NB4 (cell line): ENCODE results near the gene TCHP.

ENCODE experiments used
- DNase-seq: peaks from one replicate; pipeline ENCODE4 v3.0.0; 2010; ENCODE audit warnings: low read depth
- H3K4me3 ChIP-seq: one replicate; pipeline ENCODE4 v1.5.1; 2011; ENCODE audit warnings: mild to moderate bottlenecking, low read depth, low read length, moderate library complexity
- MYC ChIP-seq: IDR thresholded peaks from 2 replicates; pipeline ENCODE4 v1.6.1; 2011; ENCODE audit warnings: low read depth, low read length
- POLR2A ChIP-seq: IDR thresholded peaks from 2 replicates; pipeline ENCODE4 v1.6.1; 2011; ENCODE audit warnings: mild to moderate bottlenecking; ENCODE audit not compliant: insufficient read length; ENCODE audit errors: extremely low read depth
- TF ChIP-seq, protein P1 (sequence below): IDR thresholded peaks from 2 replicates; pipeline ENCODE4 v1.6.1; 2011; ENCODE audit warnings: low read depth, low read length
- TF ChIP-seq, protein P2 (sequence below): IDR thresholded peaks from one replicate; pipeline ENCODE4 v1.5.1; 2012; ENCODE audit warnings: low read depth, low read length

TCHP gene

DNA sequence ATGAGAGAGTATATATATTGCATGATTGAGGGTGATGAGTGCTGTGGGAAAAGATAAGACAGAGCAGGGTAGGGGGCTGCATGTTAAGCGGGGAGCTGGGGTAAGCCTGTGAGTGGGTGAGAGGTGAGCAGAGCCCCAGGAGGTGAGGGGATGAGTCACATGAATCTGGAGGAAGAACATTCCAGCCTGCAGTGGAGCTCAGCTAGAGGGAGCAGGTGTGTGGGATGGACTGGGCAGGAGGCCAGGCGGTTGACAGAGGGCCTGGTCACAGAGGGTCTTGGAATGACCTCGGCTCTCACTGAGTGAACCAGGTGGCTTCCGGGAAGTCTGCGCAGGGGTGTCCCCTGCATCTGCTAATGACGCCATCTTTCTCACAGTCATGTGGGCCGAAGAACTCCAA lies 51.7 kb downstream of the TCHP start:
- DNase-seq, result no peak
- H3K4me3 ChIP-seq, result no peak overlapping the region
- TF ChIP-seq, protein P1, sequence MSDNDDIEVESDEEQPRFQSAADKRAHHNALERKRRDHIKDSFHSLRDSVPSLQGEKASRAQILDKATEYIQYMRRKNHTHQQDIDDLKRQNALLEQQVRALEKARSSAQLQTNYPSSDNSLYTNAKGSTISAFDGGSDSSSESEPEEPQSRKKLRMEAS, result no peak
- TF ChIP-seq POLR2A (no peak), MYC (no peak)
- TF ChIP-seq, protein P2, sequence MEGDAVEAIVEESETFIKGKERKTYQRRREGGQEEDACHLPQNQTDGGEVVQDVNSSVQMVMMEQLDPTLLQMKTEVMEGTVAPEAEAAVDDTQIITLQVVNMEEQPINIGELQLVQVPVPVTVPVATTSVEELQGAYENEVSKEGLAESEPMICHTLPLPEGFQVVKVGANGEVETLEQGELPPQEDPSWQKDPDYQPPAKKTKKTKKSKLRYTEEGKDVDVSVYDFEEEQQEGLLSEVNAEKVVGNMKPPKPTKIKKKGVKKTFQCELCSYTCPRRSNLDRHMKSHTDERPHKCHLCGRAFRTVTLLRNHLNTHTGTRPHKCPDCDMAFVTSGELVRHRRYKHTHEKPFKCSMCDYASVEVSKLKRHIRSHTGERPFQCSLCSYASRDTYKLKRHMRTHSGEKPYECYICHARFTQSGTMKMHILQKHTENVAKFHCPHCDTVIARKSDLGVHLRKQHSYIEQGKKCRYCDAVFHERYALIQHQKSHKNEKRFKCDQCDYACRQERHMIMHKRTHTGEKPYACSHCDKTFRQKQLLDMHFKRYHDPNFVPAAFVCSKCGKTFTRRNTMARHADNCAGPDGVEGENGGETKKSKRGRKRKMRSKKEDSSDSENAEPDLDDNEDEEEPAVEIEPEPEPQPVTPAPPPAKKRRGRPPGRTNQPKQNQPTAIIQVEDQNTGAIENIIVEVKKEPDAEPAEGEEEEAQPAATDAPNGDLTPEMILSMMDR, result no peak

DNA sequence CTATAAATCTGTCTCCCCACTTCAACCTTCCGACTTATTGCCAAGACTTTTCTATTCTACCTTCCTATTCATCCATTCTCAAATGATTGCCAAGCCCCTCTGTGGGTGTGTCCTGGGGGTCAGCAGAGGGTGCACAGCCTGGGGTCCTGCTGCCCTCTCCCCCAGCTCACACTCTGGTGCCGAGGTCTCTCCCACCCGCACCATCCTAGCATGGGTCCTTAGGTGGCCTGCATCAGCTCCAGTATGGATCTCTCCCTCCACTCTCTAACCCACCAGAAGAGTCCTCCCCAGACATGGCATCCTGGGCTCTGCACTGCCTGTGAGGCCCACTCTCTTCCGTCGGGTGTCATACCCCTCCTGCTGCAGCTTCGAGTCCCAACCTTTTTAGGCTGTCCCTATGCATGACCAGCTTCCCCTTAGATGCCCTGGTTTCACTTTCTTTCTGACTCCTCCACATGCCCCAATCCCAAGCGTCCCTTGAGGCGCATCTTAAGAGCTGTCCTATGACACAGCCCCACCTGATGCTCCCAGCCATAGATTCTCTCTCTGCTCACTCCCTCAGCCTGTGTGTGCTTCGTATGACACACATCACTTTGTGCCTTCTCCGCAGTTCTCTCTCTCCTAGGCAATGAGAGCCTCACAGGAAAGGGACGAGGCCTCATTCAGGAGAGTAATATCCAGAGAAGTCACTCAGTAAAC lies 52.2 kb downstream of the TCHP start:
- DNase-seq, result peak; percentile 48
- no peak for TF ChIP-seq POLR2A
- no peak for TF ChIP-seq MYC
- TF ChIP-seq, protein P2, result no peak
- TF ChIP-seq, protein P1, result no peak
- no peak overlapping the region for H3K4me3 ChIP-seq

DNA sequence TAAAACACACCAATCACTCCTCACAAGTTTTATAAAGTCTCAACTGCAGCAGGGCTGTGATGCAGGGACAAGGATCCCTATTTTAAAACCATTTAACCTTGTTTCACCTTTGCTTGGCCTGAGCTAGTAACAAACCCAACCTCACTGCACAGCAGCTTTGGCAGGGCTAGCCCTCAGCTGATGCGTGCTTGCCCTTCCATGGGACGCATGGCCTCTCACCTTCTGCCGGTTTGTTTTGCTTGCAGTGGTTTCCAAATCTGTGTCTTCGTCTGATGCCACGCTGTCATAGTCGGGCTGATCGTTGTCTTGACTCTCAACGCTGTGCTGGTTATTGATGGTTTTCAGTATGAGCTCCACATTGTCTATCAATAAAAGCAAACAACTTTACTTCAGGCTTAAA lies 52.8 kb downstream of the TCHP start:
- no peak for DNase-seq
- TF ChIP-seq, protein P1, result no peak
- TF ChIP-seq MYC, result no peak
- TF ChIP-seq, protein P2, result no peak
- no peak for TF ChIP-seq POLR2A
- H3K4me3 ChIP-seq, result no peak overlapping the region

DNA sequence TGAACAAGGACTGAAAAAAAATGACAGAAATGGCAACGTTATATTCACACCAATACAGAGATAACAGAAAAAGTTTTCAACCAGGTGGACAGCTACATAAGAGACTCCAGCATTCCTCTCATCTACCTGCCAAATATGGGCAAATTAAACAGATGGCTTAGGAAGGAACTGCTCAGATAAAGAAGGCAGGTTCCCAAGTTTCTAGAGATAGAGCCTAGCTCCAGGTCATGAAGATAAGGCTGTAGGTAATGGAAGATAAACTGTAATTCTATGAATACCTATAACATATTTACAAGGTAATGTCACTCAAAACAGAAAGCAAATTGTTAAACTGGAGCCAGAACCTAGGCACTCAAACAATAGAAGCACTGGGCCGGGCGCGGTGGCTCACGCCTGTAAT lies 53.6 kb downstream of the TCHP start:
- TF ChIP-seq, protein P1, result no peak
- DNase-seq, result no peak
- no peak overlapping the region for H3K4me3 ChIP-seq

DNA sequence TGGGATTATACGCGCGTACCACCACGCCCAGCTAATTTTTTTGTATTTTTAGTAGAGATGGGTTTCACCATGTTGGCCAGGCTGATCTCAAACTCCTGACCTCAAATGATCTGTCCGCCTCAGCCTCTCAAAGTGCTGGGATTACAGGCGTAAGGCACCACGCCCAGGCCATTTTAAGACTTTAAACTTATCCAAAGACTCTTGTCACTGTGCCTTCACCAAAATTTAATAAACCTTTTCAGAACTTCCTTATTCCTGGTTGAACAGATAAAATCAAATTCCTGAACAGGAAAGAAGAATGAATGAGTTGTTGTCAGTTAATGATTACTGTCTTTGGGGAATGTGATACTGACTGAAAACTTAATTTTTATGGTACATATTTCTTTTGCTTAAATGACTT lies 58.3 kb downstream of the TCHP start:
- H3K4me3 ChIP-seq, result no peak overlapping the region
- DNase-seq, result no peak
- TF ChIP-seq, protein P2, result no peak
- TF ChIP-seq POLR2A (no peak), MYC (no peak)
- TF ChIP-seq, protein P1, result no peak

DNA sequence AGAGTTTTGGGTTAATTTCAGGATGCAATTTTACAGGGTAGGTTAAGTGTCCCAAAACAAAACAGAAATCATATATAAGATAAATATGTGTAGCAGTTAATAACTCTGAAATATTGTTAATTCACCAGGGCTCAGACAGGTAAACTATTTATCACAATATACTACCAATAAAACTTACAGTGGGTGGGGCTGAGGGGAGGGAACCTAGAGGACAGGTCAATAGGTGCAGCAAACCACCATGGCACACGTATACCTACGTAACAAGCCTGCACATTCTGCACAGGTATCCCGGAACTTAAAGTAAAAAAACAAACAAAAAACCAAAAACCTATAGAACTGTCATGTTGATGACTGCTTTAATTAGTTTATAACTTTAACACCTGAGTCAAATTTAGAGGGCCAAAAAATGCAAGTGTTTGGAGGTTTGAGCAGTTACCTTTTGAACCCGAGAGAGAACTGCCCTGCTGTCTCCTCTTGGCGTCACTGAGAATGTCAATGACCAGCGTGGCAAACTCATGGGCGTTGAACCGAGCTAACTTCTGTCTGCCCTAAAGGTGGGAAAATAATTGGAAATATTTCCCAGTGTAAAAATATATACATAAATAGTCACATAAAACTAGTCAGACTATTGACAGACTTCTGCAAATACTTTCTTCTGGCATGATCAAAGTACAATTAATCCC lies 59.5 kb downstream of the TCHP start:
- H3K4me3 ChIP-seq, result no peak overlapping the region
- TF ChIP-seq POLR2A (no peak), MYC (no peak)
- TF ChIP-seq, protein P1, result no peak
- TF ChIP-seq, protein P2, result no peak
- no peak for DNase-seq
